ENCODE results near the gene GORASP2. TPM values are rescaled to one million over a fixed set of nuclear protein-coding genes. Genes with fewer than 3 reads are reported as not detected.

GORASP2 gene
- total RNA-seq, 1 donor from 2014 or later = 78.1 TPM

DNA sequence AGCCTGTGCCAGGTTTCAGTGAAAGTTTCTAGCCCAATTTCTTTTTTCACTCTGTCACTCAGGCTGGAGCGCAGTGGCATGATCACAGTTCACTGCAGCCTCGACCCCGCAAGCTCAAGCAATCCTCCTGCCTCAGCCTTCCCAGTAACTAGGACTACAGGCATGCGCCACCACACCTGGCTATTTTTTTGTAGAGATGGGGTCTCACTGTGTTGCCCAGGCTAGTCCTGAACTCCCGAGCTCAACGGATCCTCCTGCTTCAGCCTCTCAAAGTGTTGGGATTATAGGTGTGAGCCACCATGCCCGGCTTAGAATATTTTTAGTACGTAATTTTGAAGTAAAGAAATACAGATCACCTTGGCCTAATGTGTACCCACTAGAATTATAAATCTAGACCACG, 87.1 kb downstream of the GORASP2 start:
- Histone ChIP-seq H3K36me3 (ENCODE audit: control insufficient read depth, insufficient read depth, low read length) (no peaks in the 10 kb centered on the region), H3K4me3 (ENCODE audit: low read depth, low read length) (no peak overlapping the region), H3K27me3 (ENCODE audit: control insufficient read depth, insufficient read depth, low read length) (no peaks in the 10 kb centered on the region)
- no peak for TF ChIP-seq CTCF (IDR thresholded peaks at IDR 0.05; ENCODE audit: insufficient read depth, low read length, poor library complexity, severe bottlenecking)
- DNase-seq (ENCODE audit: low read depth) = no peak

Other genes starting within 250 kb of the GORASP2 start
- 0.62 TPM in 1 of 2 replicates, not detected in the other for gene SP5, start 213.9 kb upstream of the GORASP2 start, total RNA-seq
- 0.50 and 0.89 TPM in 2 replicates for gene ERICH2, start 158.9 kb upstream of the GORASP2 start, total RNA-seq
- gene GAD1, start 112.4 kb upstream of the GORASP2 start, total RNA-seq = 0.82 and 4.9 TPM in 2 replicates
- 19.9 and 24.4 TPM in 2 replicates for gene TLK1, start 231.6 kb downstream of the GORASP2 start, total RNA-seq